ENCODE measurements around the gene ITGA2. TPM values are rescaled to one million over a fixed set of nuclear protein-coding genes. Genes with fewer than 3 reads are reported as not detected.

The ITGA2 gene
- total RNA-seq: not detected in 2 replicates
- total RNA-seq (2013): 0.26 TPM
- not detected in 2 replicates for polyA plus RNA-seq
- polyA minus RNA-seq: not detected in 2 replicates

GRCh38 chr5:52989025-52989780, at the start of gene ITGA2:
Gene ITGA2, plus strand, starts transcription at chr5:52989352. Its CDS starts 117 bp downstream, at chr5:52989469.
- Histone ChIP-seq H3K4me2 (replicated peaks; ENCODE audit: low read depth, low read length, poor library complexity, severe bottlenecking) (peak within 1 kb of the TSS; percentile 74), H4K20me1 (ENCODE audit: control insufficient read depth, insufficient read depth, low read length, poor library complexity, severe bottlenecking) (no peaks in the 10 kb centered on the region), H3K27ac (ENCODE audit: low read length in 2 of 2) (no peak within 1 kb of the TSS), H3K9ac (ENCODE audit: low read length) (peak within 1 kb of the TSS; percentile 55), H3K27me3 (replicated peaks in 1 of 4; ENCODE audit: control extremely low read depth in 1 of 4, control insufficient read depth in 3 of 4, insufficient read depth in 4 of 4, low read length in 3 of 4) (peaks cover 0 to 28% (median 19%) of the 10 kb centered on the region in 4 experiments), H3K4me3 (ENCODE audit: control extremely low read depth in 1 of 5, extremely low read depth in 1 of 5, insufficient read depth in 1 of 5, low read depth in 2 of 5, low read length in 4 of 5) (peak within 1 kb of the TSS in 4 of 5 experiments; percentile 31 to 56 (median 55)), H2AFZ (ENCODE audit: insufficient read depth, low read depth, low read length, poor library complexity, severe bottlenecking) (peak within 1 kb of the TSS; percentile 76), H3K9me3 (ENCODE audit: control extremely low read depth in 1 of 3, control insufficient read depth in 2 of 3, insufficient read depth in 1 of 3, low read length in 2 of 3) (no peaks in the 10 kb centered on the region), H3K4me1 (ENCODE audit: control insufficient read depth in 2 of 2, insufficient read depth in 2 of 2, low read length in 2 of 2) (peaks cover 13 to 17% of the 10 kb centered on the region in 2 donors), H3K36me3 (replicated peaks in 1 of 2; ENCODE audit: control extremely low read depth in 1 of 2, control insufficient read depth in 1 of 2, extremely low read depth in 1 of 2, insufficient read depth in 2 of 2, low read length in 1 of 2) (no peaks in the 10 kb centered on the region), H3K79me2 (ENCODE audit: control insufficient read depth, insufficient read depth, low read length) (no peaks in the 10 kb centered on the region)
- ChIA-PET POLR2A (no interaction called here), CTCF (no interaction called here)
- WGBS (ENCODE audit: insufficient coverage): 1% methylated on average over 62 of the region's 64 CpGs
- DNase-seq (peak; percentile 27), ATAC-seq (ENCODE audit: low read depth) (peak; percentile 17)
- H3K27me3 Mint-ChIP-seq: peaks cover 52% of the 10 kb centered on the region
- no peaks in the 10 kb centered on the region for H3K9me3 Mint-ChIP-seq (ENCODE audit: insufficient read depth)
- peak within 1 kb of the TSS; percentile 78 for H3K4me3 Mint-ChIP-seq
- TF ChIP-seq EZH2 (IDR thresholded peaks at IDR 0.05; ENCODE audit: borderline replicate concordance, insufficient read depth, low read depth, low read length, poor library complexity, severe bottlenecking) (no peak), CTCF (IDR thresholded peaks at IDR 0.05) (no peak)
- peaks cover 12% of the 10 kb centered on the region for H3K4me1 Mint-ChIP-seq
- intact Hi-C loops (cut with micrococcal nuclease): no loop called here
- no peak within 1 kb of the TSS for H3K27ac Mint-ChIP-seq

- WGBS (ENCODE audit: insufficient coverage): 100% methylated on average over 2 of the region's 2 CpGs
- no peak for TF ChIP-seq CTCF (IDR thresholded peaks at IDR 0.05)
- no peak for TF ChIP-seq EZH2 (IDR thresholded peaks at IDR 0.05; ENCODE audit: borderline replicate concordance, insufficient read depth, low read depth, low read length, poor library complexity, severe bottlenecking)
- DNase-seq (no peak), ATAC-seq (ENCODE audit: low read depth) (no peak)
- no peak overlapping the region for H3K27ac ChIP-seq (ENCODE audit: low read length in 2 of 2)
- no peaks in the 10 kb centered on the region for H3K4me1 ChIP-seq (ENCODE audit: control insufficient read depth in 2 of 2, insufficient read depth in 2 of 2, low read length in 2 of 2)
- H4K20me1 ChIP-seq (ENCODE audit: control insufficient read depth, insufficient read depth, low read length, poor library complexity, severe bottlenecking): no peaks in the 10 kb centered on the region
- H3K27ac Mint-ChIP-seq: no peak overlapping the region
- ChIA-PET CTCF (no interaction called here), POLR2A (no interaction called here)
- H3K9me3 Mint-ChIP-seq (ENCODE audit: insufficient read depth): no peaks in the 10 kb centered on the region
- H3K36me3 ChIP-seq (replicated peaks in 1 of 2; ENCODE audit: control extremely low read depth in 1 of 2, control insufficient read depth in 1 of 2, extremely low read depth in 1 of 2, insufficient read depth in 2 of 2, low read length in 1 of 2): no peaks in the 10 kb centered on the region
- peaks cover 0 to 6% (median 0%) of the 10 kb centered on the region in 3 donors for H3K9me3 ChIP-seq (ENCODE audit: control extremely low read depth in 1 of 3, control insufficient read depth in 2 of 3, insufficient read depth in 1 of 3, low read length in 2 of 3)
- H3K4me3 Mint-ChIP-seq: no peak overlapping the region
- H3K4me3 ChIP-seq (ENCODE audit: control extremely low read depth in 1 of 5, extremely low read depth in 1 of 5, insufficient read depth in 1 of 5, low read depth in 2 of 5, low read length in 4 of 5): no peak overlapping the region
- H3K27me3 Mint-ChIP-seq: peaks cover 10% of the 10 kb centered on the region
- no peak overlapping the region for H3K4me2 ChIP-seq (replicated peaks; ENCODE audit: low read depth, low read length, poor library complexity, severe bottlenecking)
- peaks cover 6% of the 10 kb centered on the region for H3K4me1 Mint-ChIP-seq
- H3K9ac ChIP-seq (ENCODE audit: low read length): no peak overlapping the region
- intact Hi-C loops (cut with micrococcal nuclease): no loop called here
- no peaks in the 10 kb centered on the region for H3K79me2 ChIP-seq (ENCODE audit: control insufficient read depth, insufficient read depth, low read length)
- H3K27me3 ChIP-seq (replicated peaks in 1 of 4; ENCODE audit: control extremely low read depth in 1 of 4, control insufficient read depth in 3 of 4, insufficient read depth in 4 of 4, low read length in 3 of 4): peaks cover 0 to 5% (median 0%) of the 10 kb centered on the region in 4 experiments
- H2AFZ ChIP-seq (ENCODE audit: insufficient read depth, low read depth, low read length, poor library complexity, severe bottlenecking): no peak overlapping the region
Observed at GRCh38 chr5:52943285-52943684, 45.9 kb upstream of the ITGA2 start.

Measured in B cell (primary cell).